ENCODE results near the gene ZNF133.

DNA sequence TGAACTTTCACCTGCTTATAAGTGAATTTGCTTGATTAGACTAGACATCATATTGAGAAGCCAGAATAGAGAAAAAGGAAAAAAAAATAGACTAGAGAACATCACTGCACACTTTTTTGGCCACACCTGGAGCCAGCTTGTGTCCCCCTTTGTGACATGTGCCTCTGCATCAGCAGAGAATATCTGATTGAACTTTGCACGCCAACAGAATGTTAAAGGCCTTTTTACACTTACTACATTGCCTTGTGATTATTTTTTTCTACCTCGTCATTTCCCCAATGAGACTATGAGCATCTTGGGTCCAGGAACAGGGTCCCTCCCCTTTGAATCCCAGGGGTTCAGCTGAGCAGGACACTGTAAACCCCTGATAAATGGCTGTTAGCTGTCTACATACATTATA is 17.2 kb upstream of the ZNF133 start:
- no peak for TF ChIP-seq RARB (CRISPR knock-in tag; IDR thresholded peaks at IDR 0.05)
- no peak for TF ChIP-seq ZFP30 (CRISPR knock-in tag; IDR thresholded peaks at IDR 0.05)
- TF ChIP-seq TCF4 (CRISPR knock-in tag; IDR thresholded peaks at IDR 0.05; ENCODE audit: borderline replicate concordance): no peak
- TF ChIP-seq, protein P1, sequence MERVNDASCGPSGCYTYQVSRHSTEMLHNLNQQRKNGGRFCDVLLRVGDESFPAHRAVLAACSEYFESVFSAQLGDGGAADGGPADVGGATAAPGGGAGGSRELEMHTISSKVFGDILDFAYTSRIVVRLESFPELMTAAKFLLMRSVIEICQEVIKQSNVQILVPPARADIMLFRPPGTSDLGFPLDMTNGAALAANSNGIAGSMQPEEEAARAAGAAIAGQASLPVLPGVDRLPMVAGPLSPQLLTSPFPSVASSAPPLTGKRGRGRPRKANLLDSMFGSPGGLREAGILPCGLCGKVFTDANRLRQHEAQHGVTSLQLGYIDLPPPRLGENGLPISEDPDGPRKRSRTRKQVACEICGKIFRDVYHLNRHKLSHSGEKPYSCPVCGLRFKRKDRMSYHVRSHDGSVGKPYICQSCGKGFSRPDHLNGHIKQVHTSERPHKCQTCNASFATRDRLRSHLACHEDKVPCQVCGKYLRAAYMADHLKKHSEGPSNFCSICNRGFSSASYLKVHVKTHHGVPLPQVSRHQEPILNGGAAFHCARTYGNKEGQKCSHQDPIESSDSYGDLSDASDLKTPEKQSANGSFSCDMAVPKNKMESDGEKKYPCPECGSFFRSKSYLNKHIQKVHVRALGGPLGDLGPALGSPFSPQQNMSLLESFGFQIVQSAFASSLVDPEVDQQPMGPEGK (CRISPR knock-in tag; IDR thresholded peaks at IDR 0.05; ENCODE audit: borderline replicate concordance): no peak
- no peak for TF ChIP-seq CSRNP3 (CRISPR knock-in tag; IDR thresholded peaks at IDR 0.05)
- no peak for TF ChIP-seq ZFP3 (CRISPR knock-in tag; IDR thresholded peaks at IDR 0.05)
- TF ChIP-seq BACH2 (CRISPR knock-in tag; IDR thresholded peaks at IDR 0.05; ENCODE audit: borderline replicate concordance): no peak
- no peak for TF ChIP-seq SNAI2 (CRISPR knock-in tag; IDR thresholded peaks at IDR 0.05)
- no peak for TF ChIP-seq ZC3H10 (CRISPR knock-in tag; IDR thresholded peaks at IDR 0.05)
- no peak for TF ChIP-seq GLIS3 (CRISPR knock-in tag; IDR thresholded peaks at IDR 0.05)
- TF ChIP-seq TOX (CRISPR knock-in tag; IDR thresholded peaks at IDR 0.05; ENCODE audit: borderline replicate concordance): no peak
- TF ChIP-seq, protein P2, sequence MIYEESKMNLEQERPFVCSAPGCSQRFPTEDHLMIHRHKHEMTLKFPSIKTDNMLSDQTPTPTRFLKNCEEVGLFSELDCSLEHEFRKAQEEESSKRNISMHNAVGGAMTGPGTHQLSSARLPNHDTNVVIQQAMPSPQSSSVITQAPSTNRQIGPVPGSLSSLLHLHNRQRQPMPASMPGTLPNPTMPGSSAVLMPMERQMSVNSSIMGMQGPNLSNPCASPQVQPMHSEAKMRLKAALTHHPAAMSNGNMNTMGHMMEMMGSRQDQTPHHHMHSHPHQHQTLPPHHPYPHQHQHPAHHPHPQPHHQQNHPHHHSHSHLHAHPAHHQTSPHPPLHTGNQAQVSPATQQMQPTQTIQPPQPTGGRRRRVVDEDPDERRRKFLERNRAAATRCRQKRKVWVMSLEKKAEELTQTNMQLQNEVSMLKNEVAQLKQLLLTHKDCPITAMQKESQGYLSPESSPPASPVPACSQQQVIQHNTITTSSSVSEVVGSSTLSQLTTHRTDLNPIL (CRISPR knock-in tag; IDR thresholded peaks at IDR 0.05; ENCODE audit: low read depth): no peak
